Measurements from ENCODE around the gene PAX2. TPM values are rescaled to one million over a fixed set of nuclear protein-coding genes. Genes with fewer than 3 reads are reported as not detected.
A peak's percentile ranks its signal among the peaks of the same experiment; 100 is the strongest.

Gene PAX2
- total RNA-seq, 6 experiments from 2014 or later = not detected

GRCh38 chr10:100867261-100867963 lies 122.0 kb downstream of the PAX2 start:
- no peak overlapping the region for H3K4me3 Mint-ChIP-seq
- no peak overlapping the region for H3K27ac Mint-ChIP-seq
- TF ChIP-seq CTCF (IDR thresholded peaks at IDR 0.05) = no peak
- peaks cover 40% of the 10 kb centered on the region for H3K27me3 Mint-ChIP-seq (ENCODE audit: insufficient read depth)
- no peak for DNase-seq
- H3K36me3 Mint-ChIP-seq (ENCODE audit: low read depth) = no peaks in the 10 kb centered on the region
- no peaks in the 10 kb centered on the region for H3K9me3 Mint-ChIP-seq
- H3K4me1 Mint-ChIP-seq (ENCODE audit: low read depth) = peaks cover 22% of the 10 kb centered on the region

DNA sequence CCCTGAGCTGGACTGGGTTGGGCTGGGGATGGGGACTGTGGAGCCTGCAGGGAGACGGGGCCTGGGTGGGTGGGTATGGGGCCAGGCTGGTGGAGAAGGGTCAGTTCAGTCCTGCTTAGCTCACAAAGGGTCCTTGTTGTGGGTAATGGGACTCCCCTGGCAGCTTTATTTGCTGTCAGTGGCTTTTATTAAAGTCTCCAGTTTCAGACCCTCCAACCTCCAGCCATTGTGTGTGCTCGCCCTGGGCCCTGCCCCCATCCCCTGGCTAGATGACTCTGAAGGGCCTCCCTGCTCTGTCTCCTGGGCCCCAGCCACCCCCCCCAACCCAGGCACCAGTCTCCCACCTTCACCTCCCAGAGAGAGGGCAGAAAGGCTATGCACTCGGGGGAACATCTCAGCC lies 123.0 kb downstream of the PAX2 start:
- Mint-ChIP-seq H3K27me3 (ENCODE audit: insufficient read depth) (peaks cover 34% of the 10 kb centered on the region), H3K4me1 (ENCODE audit: low read depth) (peaks cover 32% of the 10 kb centered on the region), H3K27ac (no peak overlapping the region), H3K9me3 (no peaks in the 10 kb centered on the region), H3K4me3 (no peak overlapping the region), H3K36me3 (ENCODE audit: low read depth) (no peaks in the 10 kb centered on the region)
- no peak for DNase-seq
- no peak for TF ChIP-seq CTCF (IDR thresholded peaks at IDR 0.05)

DNA sequence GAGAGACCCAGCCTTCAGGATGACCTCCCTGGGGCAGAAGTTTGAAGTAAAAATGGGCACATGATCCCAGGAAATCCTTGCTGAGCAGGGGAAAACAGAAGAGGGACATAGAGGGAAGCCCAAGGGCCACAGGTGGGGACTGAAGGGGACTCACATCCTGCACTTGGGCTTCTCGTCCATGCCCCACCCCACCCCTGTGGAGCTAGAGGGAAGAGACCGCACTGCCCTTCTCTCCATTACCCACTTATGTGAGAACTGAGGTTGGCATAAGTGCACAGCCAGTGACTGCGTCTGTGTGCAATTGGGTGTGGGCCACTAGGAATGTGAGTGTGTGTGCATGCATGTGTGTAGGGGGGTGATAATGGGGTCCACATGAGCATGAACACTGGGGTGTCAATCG lies 124.0 kb downstream of the PAX2 start:
- Mint-ChIP-seq H3K27ac (no peak overlapping the region), H3K36me3 (ENCODE audit: low read depth) (no peaks in the 10 kb centered on the region), H3K27me3 (ENCODE audit: insufficient read depth) (peaks cover 25% of the 10 kb centered on the region), H3K4me1 (ENCODE audit: low read depth) (peaks cover 38% of the 10 kb centered on the region), H3K4me3 (no peak overlapping the region), H3K9me3 (no peaks in the 10 kb centered on the region)
- no peak for TF ChIP-seq CTCF (IDR thresholded peaks at IDR 0.05)
- DNase-seq = no peak

DNA sequence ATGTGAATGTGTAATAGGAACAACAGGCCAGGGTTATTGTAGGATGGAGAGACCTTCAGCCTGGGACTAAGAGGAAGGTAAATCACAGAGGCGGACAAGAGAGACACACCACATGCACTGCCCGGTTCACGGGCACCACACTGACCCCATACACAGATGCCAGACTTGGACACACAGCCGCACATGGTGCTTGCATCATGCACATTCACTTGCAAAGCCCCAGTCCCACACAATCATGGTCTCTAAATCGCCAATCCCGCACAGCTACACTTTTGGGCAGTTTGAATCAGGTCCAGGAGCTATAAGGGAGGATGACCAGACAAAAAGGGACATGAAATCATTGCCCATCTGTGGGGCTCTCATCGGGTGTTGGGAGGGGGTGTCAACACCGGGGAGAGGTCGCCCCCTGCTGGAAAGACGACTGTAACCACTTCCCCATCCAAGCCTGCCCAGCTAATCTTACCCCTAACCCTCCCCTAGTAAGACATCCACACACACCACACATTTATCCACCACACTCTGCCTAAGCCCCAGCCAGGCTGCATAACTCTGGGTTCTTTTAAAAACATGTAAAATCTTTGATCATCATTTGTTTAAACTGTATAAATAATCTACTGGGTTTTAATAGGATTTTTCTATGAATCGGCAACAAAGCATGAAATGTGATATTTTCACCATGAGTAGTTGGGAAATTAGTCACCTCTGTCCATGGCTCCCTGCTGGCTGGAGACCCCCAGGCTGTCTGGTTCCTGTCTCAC lies 126.8 kb downstream of the PAX2 start:
- no peaks in the 10 kb centered on the region for H3K9me3 Mint-ChIP-seq
- peak; percentile 43 for DNase-seq
- TF ChIP-seq CTCF (IDR thresholded peaks at IDR 0.05) = peak; percentile 88
- H3K36me3 Mint-ChIP-seq (ENCODE audit: low read depth) = no peaks in the 10 kb centered on the region
- H3K4me3 Mint-ChIP-seq = no peak overlapping the region; the same call in 1 of the 2 replicates
- H3K27ac Mint-ChIP-seq = peak overlapping the region; percentile 63
- peaks cover 19% of the 10 kb centered on the region for H3K27me3 Mint-ChIP-seq (ENCODE audit: insufficient read depth)
- peaks cover 35% of the 10 kb centered on the region for H3K4me1 Mint-ChIP-seq (ENCODE audit: low read depth)

GRCh38 chr10:100873146-100873826 lies 127.9 kb downstream of the PAX2 start:
- H3K27me3 Mint-ChIP-seq (ENCODE audit: insufficient read depth) = peaks cover 13% of the 10 kb centered on the region
- peak overlapping the region; percentile 63 for H3K27ac Mint-ChIP-seq
- no peak overlapping the region for H3K4me3 Mint-ChIP-seq

More at GRCh38 chr10:100873146-100873826, 127.9 kb downstream of the PAX2 start:
- Mint-ChIP-seq H3K36me3 (ENCODE audit: low read depth) (no peaks in the 10 kb centered on the region), H3K9me3 (no peaks in the 10 kb centered on the region), H3K4me1 (ENCODE audit: low read depth) (peaks cover 40% of the 10 kb centered on the region)
- TF ChIP-seq CTCF (IDR thresholded peaks at IDR 0.05) = no peak
- DNase-seq = no peak
